NCI-H524 (cell line): ENCODE data around the gene MOBP.

Experiments
- DNase-seq, 2 experiments: peaks; one replicate each; lab custom pipeline; 2025; lab: John Stamatoyannopoulos, UW

MOBP gene

GRCh38 chr3:39541917-39542329 lies 74.4 kb downstream of the MOBP start:
- peak in 1 of 2 experiments; percentile 40 for DNase-seq

- DNase-seq = no peak
Measured at GRCh38 chr3:39542588-39542988, 75.1 kb downstream of the MOBP start.

GRCh38 chr3:39548282-39548681 lies 80.8 kb downstream of the MOBP start:
- no peak for DNase-seq

GRCh38 chr3:39550354-39551051 lies 83.0 kb downstream of the MOBP start:
- DNase-seq = no peak
